HG03460 (cell line): ENCODE results near the gene DUSP10.

Source experiments
- ATAC-seq: cut with Tn5 transposase; IDR thresholded peaks from one replicate; pipeline ENCODE4 v1.9.1; 2021; ENCODE audit not compliant: unreplicated experiment

Gene DUSP10

DNA sequence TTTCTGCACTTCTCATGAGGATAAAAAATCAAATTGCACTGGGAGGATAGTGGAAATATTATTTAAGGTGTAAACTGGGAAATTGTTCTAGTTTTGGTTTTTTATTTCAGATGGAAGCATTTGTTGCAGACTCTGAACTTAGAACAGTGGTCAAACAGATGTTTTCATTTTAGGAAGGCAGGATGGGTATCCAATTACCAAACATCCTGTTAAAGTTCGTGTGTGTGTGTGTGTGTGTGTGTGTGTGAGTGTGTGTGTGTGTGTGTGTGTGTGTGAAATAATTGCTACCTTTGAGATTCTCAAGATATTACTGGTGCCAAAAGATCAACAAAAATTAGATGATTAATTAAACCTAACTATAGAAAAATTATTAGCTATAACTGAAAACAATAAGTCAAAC lies 24.3 kb upstream of the DUSP10 start:
- ATAC-seq: no peak

DNA sequence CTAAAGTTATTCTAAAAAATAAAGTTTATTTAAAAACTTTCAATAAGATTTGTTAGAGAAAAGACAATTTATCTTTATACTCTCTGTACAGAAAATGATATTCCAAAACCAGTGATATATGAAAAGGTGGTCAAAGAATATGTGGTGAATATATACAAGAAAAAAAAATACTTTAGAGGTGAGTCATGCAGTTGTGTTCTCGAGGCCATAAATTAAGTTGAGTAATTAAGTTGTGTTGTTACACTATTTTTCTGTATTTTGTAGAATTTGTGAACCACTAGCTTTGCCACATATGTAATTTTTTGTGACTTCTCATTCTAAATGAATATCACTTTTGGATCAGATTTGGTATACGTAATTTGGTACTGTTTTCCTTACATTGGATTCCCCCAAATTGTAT lies 23.6 kb upstream of the DUSP10 start:
- no peak for ATAC-seq

DNA sequence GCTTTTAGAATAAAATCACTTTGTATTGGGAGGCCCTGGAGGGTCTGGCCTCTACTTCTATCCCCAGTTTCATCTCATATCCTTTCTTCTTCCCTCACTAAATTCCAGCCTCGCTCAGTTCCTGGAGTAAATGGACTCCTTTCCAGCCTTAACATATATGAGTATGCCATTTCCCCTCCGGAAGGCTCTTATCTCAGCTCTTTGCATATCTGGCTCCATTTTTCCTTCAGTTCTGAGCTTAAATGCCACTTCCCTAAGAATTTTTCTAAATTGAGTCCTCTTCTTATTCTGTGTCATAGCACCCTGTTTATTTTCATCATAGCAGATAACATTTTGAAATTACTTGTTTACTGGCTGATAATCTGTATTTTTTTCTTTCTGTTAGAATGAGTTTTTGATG lies 20.2 kb upstream of the DUSP10 start:
- ATAC-seq: no peak

DNA sequence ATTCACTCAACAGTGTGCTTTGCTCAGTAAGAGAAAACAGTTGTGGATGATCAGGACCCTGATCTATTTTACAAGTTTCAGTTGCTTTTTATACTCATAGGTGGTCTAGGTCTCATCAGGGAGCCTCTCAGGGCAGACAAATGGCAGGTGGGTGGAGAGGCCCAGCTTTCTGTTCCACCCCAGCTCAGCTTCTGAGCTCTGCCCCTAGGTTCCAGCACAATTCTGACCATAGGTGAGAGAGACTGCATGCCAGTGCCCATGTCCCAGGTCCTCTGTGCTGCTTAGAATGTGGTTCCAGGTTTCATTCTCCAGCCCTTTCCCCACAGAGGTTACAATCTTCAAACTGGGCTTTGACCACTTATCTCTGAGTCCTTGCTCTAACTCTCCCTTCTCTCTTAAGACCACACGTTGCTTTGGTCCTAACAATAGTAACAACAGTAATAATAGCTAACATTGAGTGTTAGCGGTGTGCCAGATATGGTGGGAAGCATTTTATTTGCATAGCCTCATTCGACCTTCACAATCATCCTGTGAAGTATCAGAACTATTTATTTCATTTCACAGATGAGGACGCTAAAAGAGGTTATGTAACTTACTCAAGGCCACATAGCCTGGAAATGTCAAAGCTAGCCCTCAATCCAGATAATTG lies 19.6 kb upstream of the DUSP10 start:
- ATAC-seq: peak; percentile 72

DNA sequence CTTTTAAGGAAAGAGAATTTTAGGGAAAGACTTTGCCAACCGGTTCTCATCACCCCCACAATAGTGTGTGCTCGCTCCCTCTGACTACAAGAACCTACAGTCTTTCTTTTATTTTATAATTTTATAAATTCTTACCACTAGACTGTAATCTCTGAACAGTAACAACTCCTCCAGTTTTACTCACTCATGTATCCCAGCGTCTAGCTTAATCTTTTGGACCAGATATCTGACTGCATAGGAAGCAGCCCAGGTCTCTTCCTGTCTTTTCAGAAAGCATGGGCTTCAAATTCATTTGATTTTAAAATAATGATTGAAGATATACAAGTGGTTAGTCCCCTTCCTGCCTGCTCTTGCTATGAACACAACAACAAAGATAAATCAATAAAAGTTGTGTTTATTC lies 19.0 kb upstream of the DUSP10 start:
- no peak for ATAC-seq

DNA sequence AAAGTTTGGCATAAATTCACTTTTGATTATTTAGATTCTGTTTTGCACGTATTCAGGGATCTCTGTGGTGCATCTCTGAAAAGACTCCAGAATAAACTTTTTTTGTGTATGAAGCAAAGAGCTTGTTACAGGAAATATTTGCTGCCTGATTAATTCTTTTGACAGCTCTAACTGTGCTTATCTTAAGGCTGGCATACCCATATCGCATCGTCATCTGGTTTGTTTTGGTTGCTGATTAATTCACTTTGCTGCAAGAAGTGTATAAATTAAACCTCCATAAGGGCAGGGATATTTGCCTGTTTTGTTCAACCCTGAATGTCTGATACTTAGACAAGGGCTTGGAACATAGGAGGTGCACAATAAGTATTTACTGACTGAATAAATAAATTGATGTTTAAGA lies 17.5 kb upstream of the DUSP10 start:
- no peak for ATAC-seq

DNA sequence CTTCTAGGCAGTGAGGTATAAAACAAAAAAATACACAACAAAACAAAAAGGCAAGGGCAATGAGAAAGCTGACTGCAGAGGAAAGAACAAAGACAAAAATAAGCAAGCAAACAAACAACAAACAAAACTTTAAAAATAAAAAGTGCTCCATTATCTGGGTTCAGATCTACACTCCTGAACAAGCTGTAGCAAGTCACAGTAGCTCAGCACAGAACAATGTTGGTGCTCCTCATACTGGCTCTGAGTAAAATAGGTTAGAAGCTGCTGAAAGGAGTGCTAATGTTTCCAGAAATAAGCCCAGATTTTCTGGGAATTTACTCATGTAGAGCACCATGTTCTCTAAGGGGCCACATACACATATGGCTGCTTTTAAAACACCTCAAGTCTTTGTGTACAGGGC lies 16.6 kb upstream of the DUSP10 start:
- ATAC-seq: no peak

DNA sequence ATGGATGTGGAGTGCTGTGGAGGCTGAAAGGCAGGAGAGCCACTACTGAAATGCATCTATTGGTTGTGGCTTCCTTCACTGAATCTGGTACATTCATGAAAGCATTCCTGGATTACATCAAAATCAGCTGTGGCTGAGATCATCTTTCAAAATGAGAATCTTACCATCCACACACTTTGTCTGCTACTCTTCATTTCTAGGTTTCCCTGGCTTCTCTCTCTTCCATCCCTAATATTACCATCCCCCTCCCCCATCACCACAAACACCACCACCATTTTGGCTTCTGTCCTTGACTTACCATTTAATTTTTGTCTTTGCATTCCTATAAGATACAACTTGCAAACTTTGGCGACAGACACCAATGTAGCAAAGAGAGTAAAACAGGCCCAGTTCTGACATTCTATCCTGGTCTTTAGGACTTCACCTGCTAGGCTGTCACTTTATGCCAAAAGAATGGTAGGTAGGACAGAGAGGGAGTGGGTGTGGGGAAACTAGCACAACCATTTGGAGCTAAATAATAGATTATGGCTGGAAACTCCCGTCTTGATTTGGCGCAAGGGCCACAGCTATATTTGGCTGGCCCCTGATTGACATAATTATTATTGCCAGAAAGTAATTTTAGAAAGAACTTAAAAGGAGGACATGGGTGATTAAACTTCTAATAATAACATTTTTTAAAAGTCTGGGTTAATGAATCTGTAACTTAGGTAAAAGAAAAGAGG lies 15.1 kb upstream of the DUSP10 start:
- no peak for ATAC-seq

DNA sequence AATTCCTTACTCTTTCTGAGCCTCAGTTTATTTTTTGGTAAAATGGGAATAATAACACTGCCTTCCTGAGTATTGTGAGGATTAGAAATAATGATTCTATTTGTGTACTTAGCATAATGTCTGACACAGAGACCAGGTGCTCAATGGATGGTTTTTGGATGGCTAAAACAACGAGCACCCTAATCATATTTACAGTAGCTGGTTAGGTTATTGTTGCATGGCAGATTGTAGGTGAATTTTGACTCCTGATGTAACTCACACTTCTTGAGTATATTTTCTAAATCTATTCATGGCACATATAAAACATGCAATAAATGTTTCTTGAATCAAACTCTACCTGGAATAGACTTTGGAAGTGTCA lies 11.9 kb upstream of the DUSP10 start:
- peak; percentile 26 for ATAC-seq

DNA sequence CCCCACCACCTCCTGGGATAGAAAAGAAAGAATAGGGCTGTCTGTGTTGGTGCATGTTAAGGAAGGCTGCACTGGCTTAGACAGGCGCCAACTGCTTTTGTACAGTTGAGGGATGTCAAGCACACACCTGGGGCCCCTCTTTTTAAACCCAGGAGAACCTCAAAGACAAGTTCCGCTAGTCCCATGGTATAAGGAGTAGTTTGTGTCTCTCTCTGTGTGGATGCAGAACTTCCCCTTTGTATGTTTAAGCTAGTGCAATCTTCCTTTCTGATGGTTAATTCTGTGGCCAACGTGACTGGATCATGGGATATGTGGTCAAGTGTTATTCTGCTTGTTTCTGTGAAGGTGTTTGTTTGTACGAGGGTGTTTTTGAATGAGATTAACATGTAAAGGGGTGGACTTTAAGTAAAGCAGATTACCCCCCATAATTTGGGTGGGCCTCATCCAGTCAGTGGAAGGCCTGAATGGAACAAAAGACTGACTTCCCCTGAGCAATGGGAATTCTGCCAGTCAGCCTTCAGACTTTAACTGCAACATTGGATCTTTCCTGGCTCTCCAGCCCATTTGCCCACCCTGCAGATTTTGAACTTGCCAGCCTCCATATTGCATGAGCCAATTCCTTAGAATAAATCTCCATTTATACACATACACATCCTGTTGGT lies 9.5 kb upstream of the DUSP10 start:
- ATAC-seq: no peak

DNA sequence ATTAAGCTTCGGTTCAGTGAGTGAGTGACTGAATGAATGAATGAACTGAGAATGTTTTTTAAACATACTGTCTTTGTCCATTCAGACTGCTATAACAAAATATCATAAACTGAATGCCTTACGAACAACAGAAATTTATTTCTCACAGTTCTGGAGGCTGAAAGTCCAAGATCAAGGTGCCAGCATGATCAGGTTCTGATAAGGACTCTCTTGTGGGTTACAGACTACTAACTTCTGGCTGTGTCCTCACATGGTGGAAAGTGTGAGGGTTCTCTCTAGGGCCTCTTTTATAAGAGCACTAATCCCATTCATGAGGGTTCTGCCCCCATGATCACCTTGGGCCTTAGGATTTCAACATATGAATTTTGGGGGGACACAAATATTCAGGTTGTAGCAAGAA lies 7.1 kb upstream of the DUSP10 start:
- ATAC-seq: no peak

DNA sequence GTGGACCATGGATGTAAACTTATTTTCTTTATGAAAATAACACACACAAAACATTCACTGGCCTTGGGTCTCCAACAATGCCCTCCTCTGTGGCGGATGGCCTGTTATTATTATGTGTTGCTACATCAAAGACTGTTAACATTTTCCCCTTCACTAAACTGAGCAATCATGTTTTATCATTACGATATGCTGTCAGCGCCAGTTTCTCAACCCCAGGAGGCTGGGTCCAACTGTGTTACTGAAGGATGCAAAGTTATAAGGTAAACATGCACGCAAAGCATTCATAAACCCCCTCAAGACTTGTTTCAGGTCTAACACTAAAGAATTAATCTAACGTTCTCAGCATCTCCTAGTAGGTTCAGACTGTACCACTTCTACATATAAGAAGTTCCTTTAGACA lies 6.0 kb upstream of the DUSP10 start:
- ATAC-seq: no peak

DNA sequence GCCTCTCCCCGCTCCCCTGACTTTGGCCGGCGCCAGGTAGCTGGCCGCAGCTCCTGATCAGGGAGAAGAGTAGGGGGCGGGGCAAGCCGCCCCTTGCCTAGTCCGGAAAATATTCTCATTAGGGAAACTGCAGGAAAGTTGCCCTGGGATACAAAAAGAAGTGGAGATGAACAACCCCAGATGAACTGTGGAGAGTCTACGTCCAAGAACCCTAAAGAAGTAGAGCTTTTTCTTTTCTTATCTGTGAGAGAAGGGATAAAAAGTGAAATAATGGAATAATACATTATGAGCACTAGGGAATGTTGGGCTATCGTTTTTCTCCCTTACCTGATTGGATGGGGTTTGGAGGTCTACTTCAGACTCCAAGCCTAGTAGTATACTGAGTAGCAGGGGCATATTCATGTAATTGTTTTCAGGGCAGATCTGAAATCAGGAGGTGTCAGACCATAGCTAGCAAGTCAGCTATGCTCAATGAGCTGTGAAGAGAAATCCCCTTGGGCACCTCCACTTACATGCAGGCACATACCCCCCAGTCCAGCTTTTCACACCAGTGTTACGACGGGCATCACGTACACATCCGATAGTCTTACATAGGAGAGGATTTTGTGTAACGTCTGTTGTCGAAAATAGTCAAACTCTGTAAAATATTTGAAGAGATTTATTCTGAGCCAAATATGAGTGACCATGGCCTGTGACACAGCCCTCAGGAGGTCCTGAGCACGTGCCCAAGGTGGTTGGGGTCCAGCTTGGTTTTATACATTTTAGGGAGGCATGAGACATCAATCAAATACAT lies 1.7 kb upstream of the DUSP10 start:
- peak; percentile 23 for ATAC-seq

DNA sequence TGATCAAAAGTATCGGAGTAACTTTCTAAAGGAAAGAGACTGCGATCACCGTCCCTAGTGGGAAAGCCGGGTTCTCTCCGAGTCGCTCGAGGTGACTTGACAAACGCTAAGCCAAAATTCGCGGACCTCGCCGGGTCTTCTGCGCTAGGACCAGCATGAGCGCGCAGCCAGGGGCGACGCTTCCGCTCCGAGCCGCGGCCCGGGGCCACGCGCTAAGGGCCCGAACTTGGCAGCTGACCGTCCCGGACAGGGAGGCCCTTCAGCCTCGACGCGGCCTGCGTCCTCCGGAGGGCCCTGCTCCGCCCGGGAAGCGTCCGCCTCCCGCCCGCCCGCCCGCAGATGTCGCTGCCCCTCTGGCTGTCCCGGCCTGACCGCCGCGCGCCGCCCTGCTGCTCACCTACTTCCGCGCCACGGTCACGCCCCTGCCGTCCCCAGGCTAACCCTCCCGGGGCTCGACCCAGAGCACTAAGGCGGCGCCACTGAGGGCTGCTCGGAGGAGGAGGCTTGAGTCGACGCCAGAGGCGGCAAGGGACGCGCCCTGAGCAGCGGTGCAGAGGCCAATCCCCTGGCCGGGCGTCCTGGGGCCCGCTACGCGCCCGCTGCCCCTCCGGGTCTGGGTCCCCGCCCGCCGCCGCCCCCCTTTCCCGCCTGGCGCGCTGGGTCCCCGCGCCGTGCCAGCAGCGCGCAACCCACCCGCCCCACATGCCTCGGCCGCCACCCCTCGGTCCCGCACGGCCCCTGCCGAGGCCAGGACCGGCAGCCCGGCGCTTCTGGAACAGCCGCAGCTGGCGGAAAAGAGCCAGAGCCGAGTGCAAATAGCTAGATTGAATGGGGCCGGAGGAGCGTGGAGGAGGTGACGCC lies 896 bp upstream of the DUSP10 start:
- peak; percentile 45 for ATAC-seq

DNA sequence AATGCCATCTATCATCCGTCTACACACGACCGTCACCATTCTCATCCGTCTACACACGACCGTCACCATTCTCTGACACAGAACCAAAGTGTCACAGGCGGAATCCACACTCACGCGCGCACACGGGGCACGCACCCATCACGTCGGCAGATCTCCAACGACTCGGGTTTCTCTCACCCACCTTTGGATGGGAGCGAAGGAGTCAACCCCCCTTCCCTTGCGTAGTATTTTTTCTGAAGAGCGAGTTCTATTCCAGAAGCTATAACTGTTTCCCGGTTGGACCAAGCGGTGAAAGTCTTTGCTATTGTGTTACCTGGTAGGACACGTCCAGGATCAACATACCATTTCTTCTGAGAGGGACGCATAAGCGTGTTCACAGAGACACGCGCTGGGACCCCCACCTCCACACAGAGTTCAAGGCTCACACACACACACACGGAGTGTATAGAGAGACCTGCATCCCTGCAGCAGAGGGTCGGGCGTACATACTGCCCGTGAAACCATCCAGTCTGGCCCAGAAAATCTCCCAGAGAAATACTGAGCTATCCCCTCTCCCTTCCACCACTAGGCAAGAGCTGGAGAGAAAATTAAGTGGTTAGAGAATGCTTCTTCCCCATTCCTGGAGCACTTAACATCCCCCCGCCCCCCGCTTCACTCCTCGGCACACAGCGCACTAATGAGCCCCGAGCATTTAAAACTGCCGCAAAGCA lies 741 bp downstream of the DUSP10 start:
- no peak for ATAC-seq

DNA sequence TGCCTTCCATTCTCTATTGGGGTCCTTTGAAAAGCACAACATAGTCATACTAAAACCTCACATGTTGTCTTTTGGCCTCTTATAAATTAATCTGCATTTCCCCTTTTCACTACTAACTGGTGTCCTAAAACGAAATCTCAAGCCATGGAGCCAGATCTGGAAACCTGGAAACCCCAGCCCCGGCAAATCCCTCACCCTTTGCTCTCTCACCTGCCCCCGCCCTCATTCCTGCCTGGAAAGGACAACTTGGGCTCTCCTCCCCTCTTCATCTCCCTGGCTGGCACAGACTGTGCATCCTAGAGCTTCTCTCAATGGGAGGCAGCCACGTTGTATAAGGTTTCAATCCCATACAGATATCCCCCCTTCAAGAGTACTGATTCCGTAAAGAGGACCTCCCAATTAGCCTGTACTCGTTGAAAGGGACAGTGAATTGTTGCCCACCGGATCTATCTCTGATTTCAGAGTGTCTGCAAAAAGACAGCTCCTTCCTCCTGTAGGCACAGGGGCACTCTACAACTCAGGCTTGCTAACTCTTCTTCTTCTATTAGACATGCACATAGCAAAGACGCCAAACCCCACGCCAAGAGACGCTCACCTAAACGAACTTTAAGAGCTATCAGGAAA lies 1.4 kb downstream of the DUSP10 start:
- ATAC-seq: no peak

DNA sequence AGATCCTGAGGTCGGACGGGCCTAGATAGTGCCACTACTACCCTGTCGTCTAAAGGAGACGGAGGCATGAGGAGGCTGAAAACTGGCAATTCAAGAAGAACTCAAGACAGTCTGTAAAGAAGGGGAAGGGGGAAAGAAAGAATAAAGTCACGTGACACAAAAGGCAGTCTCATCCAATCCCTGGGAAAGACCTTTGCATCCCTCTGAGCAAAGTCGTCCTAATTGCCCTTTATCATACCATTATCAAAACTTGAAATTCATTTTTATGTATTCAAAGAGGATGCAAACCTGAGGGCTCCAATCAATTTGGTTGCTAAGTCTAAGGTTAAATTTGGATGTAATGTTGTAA lies 2.2 kb downstream of the DUSP10 start:
- ATAC-seq: no peak

DNA sequence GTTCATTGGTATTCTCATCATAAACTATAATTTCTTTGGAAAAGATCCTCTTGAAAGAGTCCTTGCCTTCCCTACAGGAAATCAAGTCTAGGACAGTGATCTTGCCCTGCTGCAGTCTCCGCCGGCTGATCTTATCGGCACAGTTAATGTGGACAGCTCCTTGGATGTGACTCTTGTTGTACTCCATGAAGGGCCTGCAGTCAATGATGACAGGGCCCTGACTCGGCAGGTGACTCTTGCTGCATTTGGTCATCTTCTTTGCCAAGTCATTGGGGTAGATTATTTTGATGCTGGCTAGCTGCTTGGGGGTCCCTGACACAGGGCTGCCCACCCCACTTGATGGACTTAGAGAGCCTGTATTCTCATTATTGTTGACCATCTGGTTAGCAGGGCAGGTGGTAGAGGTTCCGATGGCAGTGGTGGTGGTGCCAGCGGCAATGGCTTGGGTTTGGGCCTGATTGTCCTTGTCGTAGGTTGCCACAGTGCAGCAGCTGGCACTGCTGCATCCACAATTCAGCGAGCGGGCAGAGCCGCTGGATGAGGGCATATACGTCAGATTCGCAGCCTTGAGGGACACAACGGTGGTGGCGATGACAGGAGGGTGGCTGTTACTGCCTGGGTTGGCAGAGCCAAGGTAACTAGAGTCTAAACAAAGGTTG lies 2.7 kb downstream of the DUSP10 start:
- no peak for ATAC-seq

DNA sequence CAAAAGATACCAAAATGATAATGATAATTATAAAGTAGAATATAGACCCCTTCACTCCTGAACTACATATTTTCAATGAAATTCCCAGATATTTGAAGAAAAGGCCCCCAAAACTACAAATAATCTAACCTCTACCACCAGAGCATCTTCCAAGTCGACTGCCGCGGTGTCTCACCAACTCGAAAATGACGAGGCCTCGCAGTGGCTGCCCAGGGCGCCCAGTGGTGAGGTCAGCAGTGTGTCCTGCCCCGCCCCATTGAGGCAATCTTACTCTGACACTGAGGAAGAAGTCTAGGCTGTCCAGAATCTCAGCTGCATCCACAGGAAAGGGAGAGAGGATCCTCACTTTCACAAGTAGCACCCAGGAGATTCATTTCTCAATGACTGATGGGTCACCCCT lies 5.2 kb downstream of the DUSP10 start:
- ATAC-seq: no peak
